ENCODE data around the gene REPS1. TPM values are rescaled to one million over a fixed set of nuclear protein-coding genes. Genes with fewer than 3 reads are reported as not detected.

REPS1 gene
- polyA plus RNA-seq, 1 of the 3 experiments (the other 2 are of a cell fraction) = 26.2 TPM

DNA sequence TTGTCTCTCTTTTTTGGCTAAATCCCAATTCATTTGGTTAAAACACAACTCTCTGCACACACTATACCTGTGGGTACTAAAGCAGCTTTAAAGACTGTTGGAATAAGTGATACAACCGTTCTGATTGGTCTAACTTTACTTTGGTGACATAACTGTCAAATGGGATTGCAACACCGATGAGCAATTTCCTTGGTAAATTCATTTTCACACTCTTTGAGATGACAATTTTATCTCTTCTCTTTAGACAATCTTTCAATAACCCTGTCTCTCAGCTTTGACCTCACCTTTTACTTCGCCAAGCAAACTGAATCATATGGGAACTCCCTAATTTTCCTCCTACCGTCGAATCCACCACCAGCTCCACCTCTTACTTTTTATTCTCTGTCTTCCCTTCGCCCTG lies 131.4 kb downstream of the REPS1 start:
- no peak for TF ChIP-seq YY1 (IDR thresholded peaks at IDR 0.05; ENCODE audit: low read depth)
- TF ChIP-seq ELF1 (IDR thresholded peaks at IDR 0.05) = no peak
- no peak for TF ChIP-seq SMC3 (IDR thresholded peaks at IDR 0.05; ENCODE audit: low read depth, low read length)
- TF ChIP-seq NRF1 (IDR thresholded peaks at IDR 0.05; ENCODE audit: low read depth, low read length) = no peak
- no peak for TF ChIP-seq GATA2 (CRISPR knock-in tag; IDR thresholded peaks at IDR 0.05)
- TF ChIP-seq, protein P1, sequence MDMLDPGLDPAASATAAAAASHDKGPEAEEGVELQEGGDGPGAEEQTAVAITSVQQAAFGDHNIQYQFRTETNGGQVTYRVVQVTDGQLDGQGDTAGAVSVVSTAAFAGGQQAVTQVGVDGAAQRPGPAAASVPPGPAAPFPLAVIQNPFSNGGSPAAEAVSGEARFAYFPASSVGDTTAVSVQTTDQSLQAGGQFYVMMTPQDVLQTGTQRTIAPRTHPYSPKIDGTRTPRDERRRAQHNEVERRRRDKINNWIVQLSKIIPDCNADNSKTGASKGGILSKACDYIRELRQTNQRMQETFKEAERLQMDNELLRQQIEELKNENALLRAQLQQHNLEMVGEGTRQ (IDR thresholded peaks at IDR 0.05; ENCODE audit: borderline replicate concordance, low read depth, low read length) = no peak
- no peak for TF ChIP-seq GABPA (IDR thresholded peaks at IDR 0.05; ENCODE audit: low read depth)
- DNase-seq = no peak
- Histone ChIP-seq H3K4me1 (ENCODE audit: control insufficient read depth in 1 of 2, insufficient read depth in 2 of 2, low read depth in 1 of 2, low read length in 1 of 2) (no peaks in the 10 kb centered on the region; a peak in 1 of 4 replicates), H3F3A (replicated peaks; ENCODE audit: insufficient read depth) (no peaks in the 10 kb centered on the region), H3K4me3 (ENCODE audit: low read depth in 2 of 2, low read length in 1 of 2) (no peak overlapping the region), H3K27me3 (ENCODE audit: insufficient read depth) (peaks cover 8% of the 10 kb centered on the region; the same call in 1 of the 2 replicates), H3K9me2 (no peaks in the 10 kb centered on the region), H3K4me2 (no peak overlapping the region), H4K20me1 (ENCODE audit: insufficient read depth) (no peaks in the 10 kb centered on the region), H3K79me2 (ENCODE audit: insufficient read depth) (no peaks in the 10 kb centered on the region), H3K9me3 (no peaks in the 10 kb centered on the region), H3K27ac (ENCODE audit: low read depth in 2 of 2, low read length in 1 of 2) (no peak overlapping the region), H3K9ac (no peak overlapping the region), H2AFZ (ENCODE audit: low read depth) (no peak overlapping the region), H3K36me3 (replicated peaks in 1 of 2; ENCODE audit: control insufficient read depth in 1 of 2, insufficient read depth in 2 of 2, low read length in 1 of 2) (no peaks in the 10 kb centered on the region)
- 19% methylated on average over 6 of the region's 6 CpGs for WGBS (ENCODE audit: low lambda C conversion rate)
- POLR2A ChIA-PET = no interaction called here
- CTCF ChIA-PET = interaction anchor here (0.8 kb wide), 1 partner anchor 132 kb away, joined by 3 read pairs; no protein-coding TSS in a partner anchor

Other genes with a start within 250 kb of the REPS1 start
- gene CCDC28A, start 214.5 kb downstream of the REPS1 start, polyA plus RNA-seq (2012; rRNA removed) = 11.4 and 13.4 TPM in 2 replicates
- 0.02 TPM in 1 of 2 replicates, not detected in the other for gene ECT2L, start 192.2 kb downstream of the REPS1 start, polyA plus RNA-seq (2012; rRNA removed)
- gene ABRACL, start 40.5 kb upstream of the REPS1 start, polyA plus RNA-seq (2012; rRNA removed) = 21.9 and 22.9 TPM in 2 replicates
- gene HECA, start 146.8 kb upstream of the REPS1 start, polyA plus RNA-seq (2012; rRNA removed) = 1.6 and 2.0 TPM in 2 replicates